ENCODE results near the gene PLCXD1.
"Not testable (repeated sequence)": the region's sequence is repeated elsewhere in the genome, so short reads cannot be mapped to it uniquely, and the experiment has no call there.

PLCXD1 gene

DNA sequence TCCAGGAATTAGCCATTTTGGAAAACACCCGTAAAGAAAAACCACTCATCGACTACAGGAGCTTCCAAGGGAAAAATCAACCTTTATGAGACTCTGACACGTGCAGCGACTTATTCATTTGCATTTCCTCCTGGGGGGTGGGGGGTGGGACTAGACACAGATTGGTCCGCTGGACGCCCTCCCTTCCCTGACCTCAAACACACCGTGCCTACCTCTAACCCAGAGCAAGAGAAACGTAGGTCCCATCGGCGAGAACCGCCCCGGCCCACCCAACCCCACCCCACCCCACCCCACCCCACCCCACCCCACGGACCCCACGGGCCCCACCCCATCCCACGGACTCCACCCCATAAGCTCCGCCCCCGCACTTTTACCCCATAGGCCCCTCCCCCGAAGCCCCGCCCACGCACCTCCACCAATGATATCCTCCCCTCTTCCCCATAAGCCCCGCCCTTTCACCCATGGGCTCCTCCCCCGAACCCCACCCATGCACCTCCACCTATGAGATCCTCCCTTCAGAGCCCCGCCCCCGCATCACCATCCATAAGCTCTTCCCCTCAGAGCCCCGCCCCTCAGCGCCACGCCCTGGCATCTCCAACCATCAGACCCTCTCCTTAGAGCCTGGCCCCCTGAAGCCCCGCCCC lies 36.4 kb downstream of the PLCXD1 start:
- no peak for DNase-seq

DNA sequence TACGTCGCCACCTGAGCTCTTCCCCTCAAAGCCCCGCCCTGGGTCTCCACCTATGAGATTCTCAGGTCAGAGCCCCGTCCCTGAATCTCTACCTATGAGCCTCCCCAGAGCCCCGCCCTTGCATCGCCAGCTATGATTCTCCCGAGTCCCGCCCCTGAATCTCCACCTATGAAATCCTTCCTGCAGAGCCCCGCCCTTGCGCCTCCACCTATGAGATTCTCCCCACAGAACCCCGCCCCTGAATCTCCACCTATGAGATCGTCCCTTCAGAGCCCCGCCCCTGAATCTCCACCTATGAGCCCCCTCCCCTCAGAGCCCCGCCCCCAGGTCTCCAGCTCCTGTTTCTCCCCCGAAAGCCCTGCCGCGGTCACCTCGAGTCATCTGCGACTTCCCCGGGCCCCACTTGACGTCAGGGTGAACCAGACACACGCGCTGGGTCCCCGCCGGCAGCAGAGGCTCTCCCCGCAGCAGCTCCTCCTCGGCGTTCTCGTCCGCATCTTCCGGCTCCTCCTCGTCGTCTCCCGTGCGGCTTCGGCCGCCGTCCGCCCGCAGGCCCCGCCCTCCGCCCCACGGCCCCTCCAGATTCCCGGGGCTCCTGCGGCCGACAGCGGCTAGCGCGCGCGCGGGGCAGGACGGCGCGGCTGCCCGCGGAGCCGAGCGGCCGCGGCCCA lies 37.0 kb downstream of the PLCXD1 start:
- DNase-seq = no peak

DNA sequence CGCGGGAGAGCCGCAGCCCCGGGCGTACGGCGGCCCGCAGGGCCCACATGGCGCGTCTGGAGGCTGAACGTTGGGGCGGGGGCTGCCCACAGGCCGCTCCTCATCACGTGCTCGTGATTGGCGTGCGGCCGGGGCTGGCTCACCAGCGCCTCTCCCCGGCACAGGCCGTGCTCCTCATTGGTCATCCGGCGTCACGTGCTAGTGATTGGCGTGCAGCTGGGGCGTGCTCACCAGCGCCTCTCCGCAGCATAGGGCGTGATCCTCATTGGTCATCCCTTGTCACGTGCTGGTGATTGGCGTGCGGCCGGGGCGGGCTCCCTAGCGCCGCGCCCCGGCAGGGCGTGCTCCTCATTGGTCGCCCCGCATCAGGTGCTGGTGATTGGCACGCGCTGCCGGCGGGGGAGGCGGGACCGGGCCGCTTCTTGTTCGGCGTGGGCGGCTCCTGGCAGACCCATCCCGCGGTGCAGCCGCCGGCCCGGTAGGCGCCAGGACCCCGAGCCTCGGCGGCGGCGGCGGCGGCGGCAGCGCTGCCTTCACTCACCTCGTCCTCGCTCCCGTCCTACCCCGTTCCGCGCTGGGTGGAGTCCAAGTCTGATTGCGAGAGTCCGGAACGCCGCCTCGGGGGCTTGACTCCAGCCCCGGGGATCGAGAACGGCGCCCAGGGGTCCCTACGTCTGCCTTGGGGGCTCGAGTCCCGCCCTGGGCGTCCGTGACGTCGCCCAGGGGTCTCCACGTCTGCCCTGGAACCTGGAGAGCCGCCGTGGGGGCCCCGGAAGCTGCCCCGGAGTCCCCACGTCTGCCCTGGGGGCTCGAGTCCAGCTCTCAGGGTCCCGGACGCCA lies 37.8 kb downstream of the PLCXD1 start, which contains the start of gene GTPBP6:
GTPBP6 (minus strand) TSS at position 58 of the 840 bp plus-strand sequence; CDS start at position 49, 9 bp downstream.
- DNase-seq = no peak

DNA sequence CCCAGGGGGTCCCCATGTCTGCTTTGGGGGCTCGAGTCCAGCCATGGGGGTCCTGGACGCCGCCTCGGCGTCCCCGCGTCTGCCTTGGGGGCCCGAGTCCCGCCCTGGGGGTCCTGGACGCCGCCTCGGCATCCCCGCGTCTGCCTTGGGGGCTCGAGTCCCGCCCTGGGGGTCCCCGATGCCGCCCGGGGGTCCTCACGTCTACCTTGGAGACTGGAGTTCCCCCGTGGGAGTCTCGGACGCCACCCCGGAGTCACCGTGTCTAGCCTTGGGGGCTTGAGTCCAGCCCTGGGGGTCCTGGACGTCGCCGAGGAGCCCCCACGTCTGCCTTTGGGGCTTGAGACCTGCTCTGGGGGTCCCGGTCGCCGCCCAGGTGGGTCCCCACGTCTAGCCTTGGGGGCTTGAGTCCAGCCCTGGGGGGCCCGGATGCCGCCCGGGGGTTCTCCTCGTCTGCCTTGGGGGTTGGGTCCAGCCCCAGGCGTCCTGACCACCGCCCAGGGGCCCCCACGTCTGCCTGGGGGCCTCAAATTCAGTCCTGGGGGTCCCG lies 38.5 kb downstream of the PLCXD1 start:
- no peak for DNase-seq

DNA sequence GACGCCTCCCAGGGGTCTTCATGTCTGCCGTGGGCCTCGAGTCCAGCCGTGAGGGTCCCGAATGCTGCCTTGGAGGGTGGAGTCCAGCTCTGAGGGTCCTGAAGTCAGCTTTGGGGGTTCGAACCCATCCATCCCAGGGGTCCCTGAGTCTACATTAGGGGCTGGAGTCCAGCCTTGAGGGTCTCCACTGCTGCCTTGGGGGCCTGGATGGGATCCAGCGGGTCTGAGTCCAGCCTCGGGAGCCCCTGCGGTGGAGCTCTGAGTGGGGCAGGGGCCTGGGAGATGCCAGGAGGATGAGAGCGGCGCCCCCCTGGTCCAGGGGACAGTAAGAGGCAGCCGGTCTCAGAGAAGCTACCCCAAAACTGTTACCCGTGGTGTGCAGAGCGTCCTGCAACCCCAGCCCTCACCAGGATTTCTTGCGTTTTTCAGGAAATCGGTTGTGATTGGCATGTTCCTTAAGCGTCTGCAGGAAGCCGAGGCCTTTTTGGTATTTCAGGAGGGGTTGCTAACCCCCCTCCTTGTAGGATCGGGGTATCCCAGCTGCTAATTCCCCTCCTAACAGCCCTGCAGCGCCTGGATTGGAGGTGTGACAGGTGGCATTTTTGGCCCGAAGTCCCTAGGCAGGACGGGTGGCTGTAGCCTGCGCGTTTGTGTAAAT lies 39.1 kb downstream of the PLCXD1 start:
- DNase-seq = no peak

DNA sequence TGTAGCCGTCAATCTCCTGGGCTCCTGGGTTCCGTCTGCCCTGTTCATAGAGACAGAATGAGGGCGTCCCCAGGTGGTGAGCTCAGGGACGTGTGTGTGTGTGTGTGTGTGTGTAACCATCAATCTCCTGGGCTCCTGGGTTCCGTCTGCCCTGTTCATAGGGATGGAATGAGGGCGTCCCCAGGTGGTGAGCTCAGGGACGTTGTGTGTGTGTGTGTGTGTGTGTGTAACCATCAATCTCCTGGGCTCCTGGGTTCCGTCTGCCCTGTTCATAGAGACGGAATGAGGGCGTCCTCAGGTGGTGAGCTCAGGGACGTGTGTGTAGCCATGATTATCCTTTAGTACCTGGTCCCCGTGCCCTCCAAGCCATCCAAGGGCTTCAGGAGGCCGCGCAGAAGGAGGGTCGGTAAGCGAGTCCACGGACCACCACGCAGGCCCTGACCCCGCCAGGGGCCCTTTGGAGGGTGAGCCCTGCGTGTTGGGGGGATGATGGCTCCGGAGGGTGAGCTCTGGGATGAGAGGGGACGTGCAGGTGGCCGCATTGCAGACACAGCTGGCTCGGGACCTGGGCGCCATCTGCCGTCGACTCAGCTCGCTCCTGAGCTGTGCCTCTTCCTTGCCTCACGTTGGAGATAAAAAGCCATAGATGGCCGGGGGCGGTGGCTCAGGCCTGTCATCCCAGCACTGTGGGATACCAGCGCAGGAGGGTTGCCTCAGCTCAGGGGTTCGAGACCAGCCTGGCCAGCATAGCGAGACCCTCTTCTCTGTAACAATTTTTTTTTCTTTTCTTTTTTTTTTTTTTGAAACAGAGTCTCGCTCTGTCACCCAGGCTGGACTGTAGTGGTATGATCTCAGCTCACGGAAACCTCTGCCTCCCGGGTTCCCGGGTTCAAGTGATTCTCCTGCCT lies 42.8 kb downstream of the PLCXD1 start:
- no peak for DNase-seq

DNA sequence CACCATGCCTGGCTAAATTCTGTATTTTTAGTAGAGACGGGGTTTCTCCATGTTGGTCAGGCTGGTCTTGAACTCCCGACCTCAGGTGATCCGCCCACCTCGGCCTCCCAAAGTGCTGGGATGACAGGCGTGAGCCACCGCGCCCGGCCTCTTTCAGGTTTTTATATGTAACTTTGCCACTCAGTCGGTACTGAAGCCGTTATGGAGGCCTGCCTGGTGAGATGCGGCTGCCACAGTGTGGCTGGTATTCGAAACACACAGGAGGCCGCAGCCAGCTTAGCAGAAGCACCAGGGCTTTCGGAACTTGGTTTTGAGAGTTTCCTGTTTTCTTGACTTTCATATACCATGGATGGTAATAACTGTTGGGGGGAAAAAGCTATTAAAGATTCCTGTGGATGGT lies 43.5 kb downstream of the PLCXD1 start:
- DNase-seq = not testable (repeated sequence)

DNA sequence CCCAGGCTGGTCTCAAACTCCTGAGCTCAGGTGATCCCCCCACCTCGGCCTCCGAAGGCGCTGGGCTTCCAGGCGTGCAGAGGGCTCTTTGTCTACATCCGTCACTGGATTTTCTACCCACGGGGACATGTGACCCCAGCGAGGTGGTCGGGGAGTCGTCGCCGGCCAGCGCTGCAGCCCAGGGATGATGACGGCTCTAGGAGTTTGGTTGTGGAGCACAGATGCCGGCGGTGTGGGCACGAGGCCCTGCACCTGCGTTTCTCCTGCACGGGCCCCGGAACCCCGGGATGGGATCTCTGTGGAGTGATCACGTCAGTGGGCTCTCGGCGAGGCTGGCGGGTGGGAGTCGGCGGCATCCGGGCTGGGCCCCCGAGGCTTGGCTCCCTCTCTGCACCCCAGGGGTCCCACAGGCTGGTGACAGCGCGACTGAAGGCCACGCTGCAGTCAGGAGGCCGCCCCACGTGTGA lies 46.5 kb downstream of the PLCXD1 start:
- no peak for DNase-seq

DNA sequence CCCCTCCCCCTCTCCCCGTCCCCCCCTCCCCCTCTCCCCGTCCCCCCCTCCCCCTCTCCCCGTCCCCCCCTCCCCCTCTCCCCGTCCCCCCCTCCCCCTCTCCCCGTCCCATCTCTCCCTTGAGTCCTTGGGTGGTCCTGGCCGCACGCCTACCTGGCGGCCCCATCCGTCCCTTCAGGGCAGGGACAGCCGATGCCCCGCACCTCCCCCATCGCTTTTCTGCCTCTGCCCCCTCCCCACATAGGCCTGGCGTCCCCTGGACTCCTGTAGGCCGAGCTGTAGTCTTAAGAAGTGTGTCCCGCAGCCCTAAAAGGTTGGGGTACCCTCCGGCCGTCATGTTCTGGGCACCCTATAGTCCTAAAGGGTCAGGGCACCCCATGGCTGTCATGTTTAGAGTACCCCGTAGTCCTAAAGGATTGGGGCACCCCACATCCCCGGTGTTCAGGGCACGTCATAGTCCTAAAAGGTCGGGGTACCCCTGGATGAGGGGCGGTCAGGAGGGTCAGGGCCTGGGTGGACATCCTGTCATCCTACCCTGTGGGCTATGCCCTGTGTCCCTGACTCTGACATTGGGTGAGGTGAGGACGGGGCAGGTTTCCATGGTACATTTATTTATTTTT lies 48.2 kb downstream of the PLCXD1 start:
- DNase-seq = no peak

DNA sequence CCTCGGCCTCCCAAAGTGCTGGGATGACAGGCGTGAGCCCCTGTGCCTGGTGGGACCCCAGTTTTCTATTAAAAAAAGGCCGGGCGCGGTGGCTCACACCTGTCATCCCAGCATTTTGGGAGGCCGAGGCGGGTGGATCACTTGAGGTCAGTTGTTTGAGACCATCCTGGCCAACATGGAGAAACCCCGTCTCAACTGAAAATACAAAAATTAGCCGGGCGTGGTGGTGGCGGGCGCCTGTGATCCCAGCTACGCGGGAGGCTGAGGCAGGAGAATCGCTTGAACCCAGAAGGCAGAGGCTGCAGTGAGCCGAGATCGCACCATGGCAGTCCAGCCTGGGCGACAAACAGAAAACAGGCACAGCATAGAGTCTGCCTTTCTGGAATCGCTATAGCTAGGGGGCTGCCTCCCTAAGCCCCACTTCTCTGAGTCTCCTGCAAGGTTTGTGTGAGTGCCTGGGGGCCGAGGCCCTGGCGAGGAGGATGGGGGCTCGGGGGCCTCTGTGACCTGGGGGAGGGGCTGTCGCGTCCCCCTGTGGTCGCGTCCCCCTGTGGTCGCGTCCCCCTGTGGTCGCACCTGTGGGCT lies 49.1 kb downstream of the PLCXD1 start:
- DNase-seq = not testable (repeated sequence)

DNA sequence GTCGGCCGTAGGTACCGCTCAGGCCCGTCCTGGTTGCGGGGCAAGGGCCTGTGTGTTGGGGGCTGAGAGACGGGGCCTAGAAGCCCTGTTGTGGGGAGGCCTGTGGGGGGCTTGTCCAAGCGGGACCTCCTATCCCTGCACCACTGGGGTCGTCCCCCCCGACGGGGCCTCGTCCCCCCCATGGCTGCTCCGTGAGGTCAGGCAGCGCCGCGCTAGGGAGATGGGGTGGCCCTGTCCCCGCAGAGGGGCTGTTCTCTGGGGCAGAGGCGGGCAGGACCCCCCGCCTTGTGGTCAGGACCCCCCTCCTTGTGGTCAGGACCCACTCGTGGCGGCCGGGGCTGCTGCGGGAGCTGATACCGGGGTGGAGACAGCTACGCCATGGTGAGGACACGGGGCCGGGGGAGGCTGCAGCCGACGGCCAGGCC lies 49.6 kb downstream of the PLCXD1 start:
- DNase-seq = no peak

DNA sequence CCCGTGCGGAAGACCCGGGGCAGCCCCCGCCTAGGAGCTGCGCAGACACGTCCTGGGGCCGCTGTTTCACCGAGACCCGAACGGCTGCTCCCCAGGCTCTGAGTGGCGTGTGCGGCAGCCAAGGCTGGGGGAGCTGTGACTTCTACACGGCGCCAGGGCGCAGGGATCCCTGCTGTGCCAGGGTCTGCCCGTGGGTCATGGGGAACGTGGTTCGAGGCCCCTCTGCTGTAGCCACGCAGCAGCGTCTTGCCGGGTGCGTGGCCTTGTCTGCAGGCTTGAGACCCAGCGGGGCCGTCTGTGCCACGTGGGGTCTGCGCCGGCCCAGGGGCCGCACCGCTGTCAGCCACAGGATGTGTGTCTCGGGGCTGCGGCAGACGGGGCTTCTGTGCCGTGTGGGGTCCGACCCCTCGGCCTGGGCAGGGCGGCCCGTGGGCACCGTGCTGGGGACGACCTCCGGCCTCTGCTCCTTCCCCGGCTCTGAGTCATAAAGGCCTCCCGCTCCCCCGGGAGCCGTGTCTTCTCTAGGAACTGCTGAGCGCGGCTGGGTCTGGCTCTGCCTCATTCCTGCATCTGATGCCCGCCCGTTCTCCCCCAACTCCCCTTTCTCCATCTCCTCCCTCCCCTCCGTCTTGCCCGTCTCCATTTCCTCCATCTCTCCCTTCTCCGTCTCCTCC lies 50.1 kb downstream of the PLCXD1 start:
- no peak for DNase-seq

DNA sequence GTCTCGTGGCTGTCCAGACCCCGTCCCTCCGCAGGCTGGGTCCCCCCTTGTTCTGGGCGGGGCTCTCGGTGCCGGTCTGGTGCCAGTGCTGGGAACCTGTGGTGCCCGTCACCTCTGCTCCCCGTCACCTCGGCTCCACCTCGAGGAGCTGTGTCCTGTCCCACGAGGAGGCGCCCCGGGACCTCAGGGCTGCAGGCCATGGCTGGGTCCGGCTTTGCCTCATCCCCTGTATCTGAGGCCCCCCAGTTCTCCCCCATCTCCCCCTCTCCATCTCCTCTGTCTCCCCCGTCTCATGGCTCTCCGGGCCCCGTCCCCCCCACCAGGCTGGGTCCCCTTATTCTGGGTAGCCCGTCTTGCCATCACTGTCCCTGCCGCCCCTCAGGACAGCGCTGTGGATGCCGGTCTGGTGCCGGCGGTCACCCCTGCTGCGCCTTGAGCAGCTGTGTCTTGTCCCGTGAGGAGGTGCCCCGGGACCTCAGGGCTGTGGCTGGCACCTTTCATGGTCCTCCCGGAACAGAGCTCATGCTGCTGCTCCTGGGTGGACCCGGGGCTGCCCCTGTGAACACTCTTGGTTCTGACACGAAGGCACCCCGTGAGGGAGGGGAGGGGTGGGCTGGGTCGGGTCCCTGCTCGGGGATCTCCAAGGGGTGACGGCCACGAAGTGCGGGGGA lies 50.8 kb downstream of the PLCXD1 start:
- DNase-seq = no peak

DNA sequence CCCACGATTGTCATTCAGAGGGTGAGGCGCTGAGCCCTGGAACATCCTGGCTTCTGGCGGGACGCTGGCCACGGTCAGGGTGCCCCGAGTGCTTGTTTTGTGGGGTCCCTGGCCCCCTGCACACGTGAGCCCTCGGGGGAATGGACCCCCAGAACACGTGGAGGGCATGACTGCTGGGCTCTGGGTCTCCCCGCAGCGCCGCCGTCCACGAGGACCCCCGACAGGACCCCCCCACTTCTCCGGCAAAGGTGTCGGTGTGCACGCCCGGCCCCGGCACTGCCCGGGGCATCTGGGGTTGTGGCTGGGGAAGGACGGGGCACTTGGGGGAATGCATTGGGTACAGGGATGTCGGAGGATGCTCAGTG lies 51.3 kb downstream of the PLCXD1 start:
- no peak for DNase-seq

DNA sequence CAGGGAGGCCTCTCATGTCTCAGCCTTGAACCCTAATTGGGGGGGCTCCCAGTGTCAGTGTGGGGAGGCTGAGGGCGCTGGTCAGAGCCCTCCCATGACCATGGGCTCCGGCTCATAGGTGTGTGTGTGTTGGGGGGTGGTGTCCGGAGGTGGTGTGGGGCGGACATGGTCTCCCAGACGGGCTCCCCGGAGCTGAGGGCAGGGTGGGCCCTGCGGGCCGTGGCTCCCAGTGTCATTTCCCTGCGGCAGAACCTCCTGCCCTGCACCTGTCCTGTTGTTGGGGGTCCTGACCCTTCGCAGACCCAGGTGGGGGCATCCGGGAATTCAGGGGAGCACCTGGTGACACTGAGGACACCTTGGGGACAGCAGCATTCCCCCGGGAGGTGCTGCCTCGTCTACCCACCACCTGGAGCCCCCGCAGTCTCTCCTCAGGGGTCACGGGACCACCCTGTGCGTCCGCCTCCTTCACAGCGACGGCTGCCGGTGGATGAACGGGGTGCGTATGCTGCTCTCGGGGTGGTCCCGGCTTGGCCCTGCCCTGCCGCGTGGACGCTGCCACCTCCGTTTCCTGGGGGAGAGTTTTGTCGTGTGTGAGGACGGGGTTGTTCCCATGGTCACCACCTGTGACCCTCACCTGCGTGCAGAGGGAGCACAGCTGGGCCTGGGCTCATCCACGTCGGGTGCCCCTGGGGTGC lies 51.9 kb downstream of the PLCXD1 start:
- DNase-seq = no peak

DNA sequence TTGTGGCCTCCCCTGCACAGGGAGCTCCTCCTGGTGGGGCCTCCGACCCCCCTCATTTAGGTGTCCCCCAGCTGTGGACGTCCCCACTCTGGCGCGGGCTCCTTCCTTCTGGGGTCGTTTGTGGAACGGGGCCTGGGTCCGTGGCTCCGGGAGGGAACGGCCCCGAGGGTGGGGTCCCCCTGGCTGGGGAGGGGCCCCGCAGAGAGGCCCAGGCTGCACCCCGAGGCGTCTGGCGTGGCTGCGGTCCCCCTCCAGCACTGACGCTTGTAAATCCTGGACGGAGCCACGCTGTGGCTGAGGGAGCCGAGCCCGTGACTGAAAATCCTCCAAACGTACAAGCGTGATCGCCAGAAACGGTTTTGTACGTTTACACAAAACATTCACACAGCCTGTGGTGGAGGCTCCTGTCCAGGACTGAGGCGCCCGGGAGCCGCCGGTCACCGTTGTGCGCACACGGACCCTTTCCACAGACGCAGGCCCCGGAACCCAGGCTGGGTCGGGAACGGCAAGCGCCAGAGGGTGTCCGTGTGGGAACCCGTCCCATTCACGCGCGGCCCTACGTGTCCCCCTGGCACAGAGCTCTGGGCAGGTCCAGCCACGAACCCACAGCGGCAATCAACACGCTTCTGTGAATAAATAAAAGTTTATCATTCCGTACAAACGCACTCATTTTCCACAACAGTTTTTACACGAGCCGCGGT lies 52.6 kb downstream of the PLCXD1 start:
- no peak for DNase-seq

DNA sequence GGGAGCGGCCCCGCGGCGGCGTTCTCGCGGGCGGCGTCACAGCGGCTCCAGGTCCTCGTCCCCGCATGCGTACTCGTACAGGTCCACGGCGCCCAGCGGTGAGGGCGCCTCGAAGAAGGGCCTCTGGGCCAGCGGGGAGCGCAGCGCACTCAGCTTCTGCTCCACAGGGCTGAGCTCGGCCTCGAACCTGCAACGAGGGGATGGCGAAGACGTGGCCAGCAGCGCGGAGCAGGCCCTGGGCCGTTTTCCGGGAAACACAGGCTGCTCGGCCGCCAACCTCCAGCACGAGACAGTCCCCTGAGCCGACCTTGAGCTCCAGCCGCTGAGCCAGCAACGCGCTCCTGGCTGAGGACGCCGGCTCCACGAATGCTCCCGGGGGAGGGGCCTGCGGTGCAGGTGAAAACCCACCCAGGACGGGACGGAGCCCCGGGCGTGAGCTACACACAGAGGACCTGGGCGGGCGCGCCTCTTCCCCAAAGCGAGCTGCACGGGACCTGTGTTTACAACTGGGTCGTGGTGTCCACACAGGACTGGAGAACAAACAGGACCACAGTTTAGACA lies 53.2 kb downstream of the PLCXD1 start:
- no peak for DNase-seq
